Transverse colon (tissue), 4 donors: ENCODE results near the gene CYP4F12. TPM values are rescaled to one million over a fixed set of nuclear protein-coding genes. Genes with fewer than 3 reads are reported as not detected.

Experiments
- DNase-seq: peaks from one replicate; pipeline ENCODE4 v3.0.0-alpha.2; 2019
- H3K27ac ChIP-seq, 4 donors: fragments of 200-600 bp; sonication (generic); 2 replicates each; pipeline ENCODE4 v1.5.1; 2016 to 2018; ENCODE audit warnings: inconsistent platforms in 4 of 4
- H3K27me3 ChIP-seq: fragments of 200-600 bp; sonication (generic); 2 replicates; pipeline ENCODE4 v1.5.1; 2017; ENCODE audit warnings: inconsistent platforms
- H3K36me3 ChIP-seq, 4 donors: fragments of 200-600 bp; sonication (generic); 2 replicates each; pipeline ENCODE4 v1.5.1; 2017 to 2019; ENCODE audit warnings: inconsistent platforms in 4 of 4
- H3K4me1 ChIP-seq, 4 donors: fragments of 200-600 bp; sonication (generic); 2 replicates each; pipeline ENCODE4 v1.5.1; 2017 to 2020; ENCODE audit warnings: inconsistent platforms in 4 of 4
- H3K4me3 ChIP-seq, 4 donors: fragments of 200-600 bp; sonication (generic); 1 replicate in 1 of 4; 2 replicates in 3 of 4; pipeline versions ENCODE4 v1.5.1 to v1.6.1; 2017 to 2019; ENCODE audit warnings: inconsistent platforms in 4 of 4
- H3K9me3 ChIP-seq, 2 donors: fragments of 200-600 bp; sonication (generic); 2 replicates each; pipeline ENCODE4 v1.5.1; 2017 to 2019; ENCODE audit warnings: inconsistent platforms in 2 of 2
- CTCF ChIP-seq, 5 experiments: fragments of 200-600 bp in 3 of 5; fragments of 450-650 bp in 2 of 5; sonication (generic) in 3 of 5; IDR thresholded peaks; 1 replicate in 2 of 5; 2 replicates in 3 of 5; pipeline ENCODE4 v1.5.1; 2016 to 2017; ENCODE audit warnings: antibody characterized with exemption in 5 of 5, inconsistent platforms in 3 of 5, mild to moderate bottlenecking in 2 of 5, moderate library complexity in 1 of 5
- EP300 ChIP-seq: sonication (generic); formaldehyde crosslinking; IDR thresholded peaks from one replicate; pipeline ENCODE4 v1.6.1; 2017; ENCODE audit warnings: antibody characterized with exemption, low read depth
- POLR2A ChIP-seq: fragments of 450-650 bp; IDR thresholded peaks from one replicate; pipeline ENCODE4 v1.6.1; 2016; ENCODE audit warnings: antibody characterized with exemption, mild to moderate bottlenecking, moderate library complexity
- POLR2AphosphoS5 ChIP-seq, 3 donors: sonication (generic); formaldehyde crosslinking; IDR thresholded peaks; one replicate each; pipeline ENCODE4 v1.6.1; 2016; ENCODE audit warnings: antibody characterized with exemption in 3 of 3
- WGBS, 2 donors: methylation state at CpG; one replicate each; pipeline ENCODE4 v1.1.5; 2018; ENCODE audit warnings: low coverage in 1 of 2; 5-methylcytosine and 5-hydroxymethylcytosine counted together
- in situ Hi-C, 4 donors: fragments of 200-750 bp; cut with MboI; loops; one replicate each; pipeline versions ENCODE4 v1.15.0 to v1.15.1; 2017; ENCODE audit warnings: low sequenced_read_pairs in 3 of 4, low pct_ligation_motif_present in 1 of 4, low pct_unique_long_range_greater_than_20kb in 1 of 4
- intact Hi-C: fragments of 100-400 bp; cut with DNase I; formaldehyde crosslinking; loops from one replicate; pipeline ENCODE4 v1.15.1; 2023; ENCODE audit warnings: low total_unique reads
- total RNA-seq, 4 donors: library from RNA; depleted of rRNA; stranded (reverse); fragments of >200 nt; gene quantifications; one replicate each; pipeline ENCODE4 v1.1.0, GENCODE V29; 2016

The CYP4F12 gene
- total RNA-seq, 4 donors from 2014 or later = 229 to 406 (median 273) TPM

- H3K27me3 ChIP-seq = no peaks in the 10 kb centered on the region
- 58% methylated on average over 9 of the region's 9 CpGs; no CpG with 5 or more reads in 1 of the 2 donors for WGBS, 2 donors
- H3K4me1 ChIP-seq = no peaks in the 10 kb centered on the region
- peaks cover 0 to 56% (median 22%) of the 10 kb centered on the region in 4 donors for H3K36me3 ChIP-seq
- no peak for TF ChIP-seq POLR2AphosphoS5 (IDR thresholded peaks at IDR 0.05)
- no peak for TF ChIP-seq POLR2A
- TF ChIP-seq CTCF (IDR thresholded peaks at IDR 0.05) = no peak
- TF ChIP-seq EP300 = no peak
- intact Hi-C loops = no loop called here
- H3K4me3 ChIP-seq = no peak overlapping the region
- peaks cover 0 to 6% of the 10 kb centered on the region in 2 donors for H3K9me3 ChIP-seq
- no peak overlapping the region for H3K27ac ChIP-seq
- no peak for DNase-seq
- in situ Hi-C loops = no loop called here
Measured at GRCh38 chr19:15684828-15685227, 11.9 kb downstream of the CYP4F12 start.

- H3K9me3 ChIP-seq = peaks cover 0 to 3% of the 10 kb centered on the region in 2 donors
- in situ Hi-C loops (no loop called here), intact Hi-C loops (no loop called here)
- WGBS, 2 donors = 87 to 100% methylated on average over 2 to 19 of the region's 19 CpGs
- peaks cover 0 to 6% (median 0%) of the 10 kb centered on the region in 4 donors for H3K36me3 ChIP-seq
- no peaks in the 10 kb centered on the region for H3K27me3 ChIP-seq
- no peak for DNase-seq
- no peak overlapping the region for H3K4me3 ChIP-seq
- no peak for TF ChIP-seq EP300
- TF ChIP-seq POLR2AphosphoS5 (IDR thresholded peaks at IDR 0.05) = no peak
- no peak for TF ChIP-seq POLR2A
- TF ChIP-seq CTCF (IDR thresholded peaks at IDR 0.05) = no peak
- no peak overlapping the region for H3K27ac ChIP-seq
- H3K4me1 ChIP-seq = peaks cover 0 to 4% (median under 1%) of the 10 kb centered on the region in 4 donors
Measured at GRCh38 chr19:15696654-15697194, 23.8 kb downstream of the CYP4F12 start.

GRCh38 chr19:15701757-15702533 lies 29.1 kb downstream of the CYP4F12 start:
- Histone ChIP-seq H3K9me3 (no peaks in the 10 kb centered on the region), H3K27me3 (no peaks in the 10 kb centered on the region), H3K27ac (peak overlapping the region; percentile 74 to 84 (median 78)), H3K36me3 (peaks cover 0 to 6% (median 0%) of the 10 kb centered on the region in 4 donors), H3K4me1 (peaks cover 12 to 24% (median 18%) of the 10 kb centered on the region in 4 donors), H3K4me3 (no peak overlapping the region)
- peak; percentile 55 for DNase-seq
- TF ChIP-seq CTCF (IDR thresholded peaks at IDR 0.05) = no peak
- peak in 1 of 3 donors; percentile 31 for TF ChIP-seq POLR2AphosphoS5 (IDR thresholded peaks at IDR 0.05)
- TF ChIP-seq EP300 = no peak
- no peak for TF ChIP-seq POLR2A
- intact Hi-C loops = no loop called here
- WGBS, 2 donors = 20 to 33% methylated on average over 1 to 4 of the region's 4 CpGs
- in situ Hi-C loops = no loop called here

- in situ Hi-C loops = no loop called here
- intact Hi-C loops = no loop called here
- peaks cover 0 to 6% (median 0%) of the 10 kb centered on the region in 4 donors for H3K36me3 ChIP-seq
- 0 to 5% methylated on average over 1 to 6 of the region's 7 CpGs for WGBS, 2 donors
- H3K27me3 ChIP-seq = no peaks in the 10 kb centered on the region
- peaks cover 12 to 24% (median 18%) of the 10 kb centered on the region in 4 donors for H3K4me1 ChIP-seq
- H3K4me3 ChIP-seq = no peak overlapping the region
- DNase-seq = peak; percentile 89
- TF ChIP-seq CTCF (IDR thresholded peaks at IDR 0.05) (peak in 3 of 5 experiments; percentile 11 to 57 (median 56)), POLR2A (no peak), EP300 (no peak), POLR2AphosphoS5 (IDR thresholded peaks at IDR 0.05) (peak; percentile 55 to 79 (median 57))
- no peaks in the 10 kb centered on the region for H3K9me3 ChIP-seq
- H3K27ac ChIP-seq = peak overlapping the region; percentile 74 to 84 (median 78)
Measured at GRCh38 chr19:15702534-15702930, 29.6 kb downstream of the CYP4F12 start.
